ENCODE measurements around the gene HARS1. TPM values are rescaled to one million over a fixed set of nuclear protein-coding genes. Genes with fewer than 3 reads are reported as not detected.

Gene HARS1, protein sequence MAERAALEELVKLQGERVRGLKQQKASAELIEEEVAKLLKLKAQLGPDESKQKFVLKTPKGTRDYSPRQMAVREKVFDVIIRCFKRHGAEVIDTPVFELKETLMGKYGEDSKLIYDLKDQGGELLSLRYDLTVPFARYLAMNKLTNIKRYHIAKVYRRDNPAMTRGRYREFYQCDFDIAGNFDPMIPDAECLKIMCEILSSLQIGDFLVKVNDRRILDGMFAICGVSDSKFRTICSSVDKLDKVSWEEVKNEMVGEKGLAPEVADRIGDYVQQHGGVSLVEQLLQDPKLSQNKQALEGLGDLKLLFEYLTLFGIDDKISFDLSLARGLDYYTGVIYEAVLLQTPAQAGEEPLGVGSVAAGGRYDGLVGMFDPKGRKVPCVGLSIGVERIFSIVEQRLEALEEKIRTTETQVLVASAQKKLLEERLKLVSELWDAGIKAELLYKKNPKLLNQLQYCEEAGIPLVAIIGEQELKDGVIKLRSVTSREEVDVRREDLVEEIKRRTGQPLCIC
- total RNA-seq (40.0 and 41.1 TPM in 2 replicates), polyA plus RNA-seq (56.6 and 58.8 TPM in 2 replicates)

DNA sequence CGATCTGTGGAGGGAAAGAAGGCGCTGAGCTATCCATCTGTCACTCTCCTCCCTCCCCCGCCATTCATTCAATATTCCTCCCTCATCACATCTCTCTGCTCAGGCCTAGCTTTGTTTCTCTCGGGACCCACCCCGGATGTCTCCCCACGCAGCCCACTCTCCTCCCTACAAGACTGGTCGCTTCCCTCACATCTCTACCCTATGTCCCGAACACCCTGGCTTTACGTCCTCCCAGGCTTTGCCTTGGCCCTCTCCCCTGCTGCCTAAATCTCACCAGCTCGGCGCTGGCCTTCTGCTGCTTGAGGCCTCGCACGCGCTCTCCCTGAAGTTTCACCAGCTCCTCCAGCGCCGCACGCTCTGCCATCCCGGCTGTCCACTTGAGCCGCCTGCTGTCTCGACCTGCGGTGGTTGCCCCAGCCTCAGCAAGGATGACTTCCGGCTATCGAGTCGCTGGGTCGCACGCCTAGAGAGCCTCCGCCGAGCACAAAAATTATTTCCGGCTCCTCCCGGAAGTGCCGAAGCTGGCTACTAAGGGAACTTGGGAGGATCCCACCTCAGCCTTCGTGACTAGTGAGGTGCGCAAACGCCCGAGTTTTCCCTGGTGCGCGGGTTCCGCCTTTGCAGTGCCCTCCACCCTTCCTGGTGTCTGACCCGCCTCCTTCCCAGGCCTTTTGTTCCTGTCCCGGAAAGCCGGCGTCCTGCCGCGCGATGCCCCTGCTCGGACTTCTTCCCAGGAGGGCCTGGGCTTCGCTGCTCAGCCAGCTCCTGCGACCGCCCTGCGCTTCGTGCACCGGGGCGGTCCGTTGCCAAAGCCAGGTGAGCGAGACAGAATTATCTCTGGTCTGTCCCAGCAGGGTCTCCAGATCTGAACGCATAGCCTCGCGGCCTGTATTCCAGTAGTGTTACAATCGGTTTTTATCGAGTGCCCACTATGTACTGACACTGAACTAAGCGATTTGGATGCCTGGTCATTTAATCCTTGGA lies at the start of gene HARS1, which contains the start of gene HARS2:
TSS of gene HARS1 (minus strand) at position 430 of the 984 bp plus-strand sequence. CDS start at position 364, 66 bp downstream.
TSS of gene HARS2 (plus strand) at position 515 of the 984 bp plus-strand sequence. CDS start at position 709, 194 bp downstream.
- Histone ChIP-seq H3K27ac (peak within 1 kb of the TSS; percentile 89), H3K36me3 (replicated peaks; ENCODE audit: insufficient read depth, low read depth) (no peaks in the 10 kb centered on the region), H3K4me2 (peak within 1 kb of the TSS; percentile 96), H2AFZ (peak within 1 kb of the TSS; percentile 75), H3K4me3 (peak within 1 kb of the TSS; percentile 75), H3K9me3 (ENCODE audit: low read depth) (no peaks in the 10 kb centered on the region), H3K79me2 (peaks cover 61% of the 10 kb centered on the region), H3K4me1 (ENCODE audit: insufficient read depth) (peaks cover 20% of the 10 kb centered on the region), H4K20me1 (ENCODE audit: insufficient read depth, poor library complexity, severe bottlenecking) (no peaks in the 10 kb centered on the region), H3K27me3 (no peaks in the 10 kb centered on the region), H3K9me2 (replicated peaks; ENCODE audit: insufficient read depth) (no peaks in the 10 kb centered on the region)
- peak; percentile 95 for DNase-seq (ENCODE audit: low spot score)
- TF ChIP-seq EZH2 (IDR thresholded peaks at IDR 0.05; ENCODE audit: borderline replicate concordance) (no peak), EZH2phosphoT487 (IDR thresholded peaks at IDR 0.05; ENCODE audit: low read depth, severe bottlenecking, unreplicated experiment) (no peak)
- TF ChIP-seq, protein P1, sequence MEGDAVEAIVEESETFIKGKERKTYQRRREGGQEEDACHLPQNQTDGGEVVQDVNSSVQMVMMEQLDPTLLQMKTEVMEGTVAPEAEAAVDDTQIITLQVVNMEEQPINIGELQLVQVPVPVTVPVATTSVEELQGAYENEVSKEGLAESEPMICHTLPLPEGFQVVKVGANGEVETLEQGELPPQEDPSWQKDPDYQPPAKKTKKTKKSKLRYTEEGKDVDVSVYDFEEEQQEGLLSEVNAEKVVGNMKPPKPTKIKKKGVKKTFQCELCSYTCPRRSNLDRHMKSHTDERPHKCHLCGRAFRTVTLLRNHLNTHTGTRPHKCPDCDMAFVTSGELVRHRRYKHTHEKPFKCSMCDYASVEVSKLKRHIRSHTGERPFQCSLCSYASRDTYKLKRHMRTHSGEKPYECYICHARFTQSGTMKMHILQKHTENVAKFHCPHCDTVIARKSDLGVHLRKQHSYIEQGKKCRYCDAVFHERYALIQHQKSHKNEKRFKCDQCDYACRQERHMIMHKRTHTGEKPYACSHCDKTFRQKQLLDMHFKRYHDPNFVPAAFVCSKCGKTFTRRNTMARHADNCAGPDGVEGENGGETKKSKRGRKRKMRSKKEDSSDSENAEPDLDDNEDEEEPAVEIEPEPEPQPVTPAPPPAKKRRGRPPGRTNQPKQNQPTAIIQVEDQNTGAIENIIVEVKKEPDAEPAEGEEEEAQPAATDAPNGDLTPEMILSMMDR (IDR thresholded peaks at IDR 0.05; ENCODE audit: poor library complexity), result no peak
- WGBS (ENCODE audit: low lambda C conversion rate, missing lambda C conversion rate), result 1% methylated on average over 58 of the region's 61 CpGs

DNA sequence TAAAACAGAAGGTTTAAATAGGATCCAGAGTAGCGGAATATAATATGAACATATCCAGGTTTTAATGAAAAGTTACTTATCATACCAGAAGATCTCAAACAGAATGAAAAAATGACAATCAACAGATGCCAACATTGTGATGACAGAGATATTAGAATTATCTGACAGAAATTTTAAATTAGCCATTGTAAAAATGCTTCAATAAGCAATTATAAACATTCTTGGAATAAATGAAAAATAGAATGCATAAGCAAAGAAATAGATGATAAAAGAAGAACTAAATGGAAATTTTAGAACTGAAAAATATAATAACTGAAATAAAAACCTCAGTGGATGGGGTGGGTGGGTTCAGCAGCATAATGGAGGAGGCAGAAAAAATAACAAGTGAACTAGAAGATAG lies 46.3 kb upstream of the HARS1 start:
- H3K4me1 ChIP-seq (ENCODE audit: insufficient read depth), result no peaks in the 10 kb centered on the region
- no peak overlapping the region for H3K4me2 ChIP-seq
- H3K4me3 ChIP-seq, result no peak overlapping the region
- no peaks in the 10 kb centered on the region for H3K36me3 ChIP-seq (replicated peaks; ENCODE audit: insufficient read depth, low read depth)
- H4K20me1 ChIP-seq (ENCODE audit: insufficient read depth, poor library complexity, severe bottlenecking), result no peaks in the 10 kb centered on the region
- H3K27me3 ChIP-seq, result peaks cover 5% of the 10 kb centered on the region
- no peaks in the 10 kb centered on the region for H3K9me2 ChIP-seq (replicated peaks; ENCODE audit: insufficient read depth)
- H3K79me2 ChIP-seq, result no peaks in the 10 kb centered on the region
- H3K9me3 ChIP-seq (ENCODE audit: low read depth), result no peaks in the 10 kb centered on the region
- TF ChIP-seq EZH2 (IDR thresholded peaks at IDR 0.05; ENCODE audit: borderline replicate concordance), result no peak
- TF ChIP-seq, protein P1 (IDR thresholded peaks at IDR 0.05; ENCODE audit: poor library complexity), result no peak
- no peak for TF ChIP-seq EZH2phosphoT487 (IDR thresholded peaks at IDR 0.05; ENCODE audit: low read depth, severe bottlenecking, unreplicated experiment)
- WGBS (ENCODE audit: low lambda C conversion rate, missing lambda C conversion rate), result 81% methylated on average over 1 of the region's 1 CpG
- H3K27ac ChIP-seq, result no peak overlapping the region
- no peak for DNase-seq (ENCODE audit: low spot score)
- H2AFZ ChIP-seq, result no peak overlapping the region

DNA sequence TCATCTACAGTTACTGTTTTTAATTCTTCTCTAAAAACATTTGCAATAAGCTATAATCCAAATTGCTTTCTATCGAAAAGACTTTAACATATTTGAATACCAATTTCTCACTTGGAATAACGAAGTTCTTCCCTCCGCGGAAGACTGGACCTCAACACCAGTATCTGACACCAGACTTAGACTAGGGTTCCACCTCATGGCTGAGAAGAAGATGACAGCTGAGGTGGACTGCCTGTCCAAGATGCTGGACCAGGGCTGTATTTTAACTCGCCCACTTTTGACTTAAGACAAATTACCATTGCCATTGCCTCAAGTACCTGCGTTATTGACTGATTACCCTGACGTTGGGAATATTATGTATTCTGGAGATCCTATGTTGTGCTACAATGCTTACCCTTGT lies 43.2 kb upstream of the HARS1 start:
- H3K36me3 ChIP-seq (replicated peaks; ENCODE audit: insufficient read depth, low read depth), result no peaks in the 10 kb centered on the region
- H3K4me2 ChIP-seq, result no peak overlapping the region
- no peaks in the 10 kb centered on the region for H3K9me3 ChIP-seq (ENCODE audit: low read depth)
- no peaks in the 10 kb centered on the region for H3K4me1 ChIP-seq (ENCODE audit: insufficient read depth)
- TF ChIP-seq EZH2phosphoT487 (IDR thresholded peaks at IDR 0.05; ENCODE audit: low read depth, severe bottlenecking, unreplicated experiment), result no peak
- TF ChIP-seq, protein P1 (IDR thresholded peaks at IDR 0.05; ENCODE audit: poor library complexity), result peak; percentile 37
- TF ChIP-seq EZH2 (IDR thresholded peaks at IDR 0.05; ENCODE audit: borderline replicate concordance), result no peak
- H2AFZ ChIP-seq, result no peak overlapping the region
- H4K20me1 ChIP-seq (ENCODE audit: insufficient read depth, poor library complexity, severe bottlenecking), result no peaks in the 10 kb centered on the region
- WGBS (ENCODE audit: low lambda C conversion rate, missing lambda C conversion rate), result 66% methylated on average over 7 of the region's 7 CpGs
- no peak overlapping the region for H3K4me3 ChIP-seq
- no peak overlapping the region for H3K27ac ChIP-seq
- peaks cover 5% of the 10 kb centered on the region for H3K27me3 ChIP-seq
- DNase-seq (ENCODE audit: low spot score), result peak; percentile 37
- H3K9me2 ChIP-seq (replicated peaks; ENCODE audit: insufficient read depth), result no peaks in the 10 kb centered on the region
- H3K79me2 ChIP-seq, result no peaks in the 10 kb centered on the region
